Measurements from ENCODE around the gene MACROD1. TPM values are rescaled to one million over a fixed set of nuclear protein-coding genes. Genes with fewer than 3 reads are reported as not detected.
A peak's percentile ranks its signal among the peaks of the same experiment; 100 is the strongest.

MACROD1 gene
- total RNA-seq, 4 donors from 2014 or later: 28.8 to 70.7 (median 33.7) TPM

DNA sequence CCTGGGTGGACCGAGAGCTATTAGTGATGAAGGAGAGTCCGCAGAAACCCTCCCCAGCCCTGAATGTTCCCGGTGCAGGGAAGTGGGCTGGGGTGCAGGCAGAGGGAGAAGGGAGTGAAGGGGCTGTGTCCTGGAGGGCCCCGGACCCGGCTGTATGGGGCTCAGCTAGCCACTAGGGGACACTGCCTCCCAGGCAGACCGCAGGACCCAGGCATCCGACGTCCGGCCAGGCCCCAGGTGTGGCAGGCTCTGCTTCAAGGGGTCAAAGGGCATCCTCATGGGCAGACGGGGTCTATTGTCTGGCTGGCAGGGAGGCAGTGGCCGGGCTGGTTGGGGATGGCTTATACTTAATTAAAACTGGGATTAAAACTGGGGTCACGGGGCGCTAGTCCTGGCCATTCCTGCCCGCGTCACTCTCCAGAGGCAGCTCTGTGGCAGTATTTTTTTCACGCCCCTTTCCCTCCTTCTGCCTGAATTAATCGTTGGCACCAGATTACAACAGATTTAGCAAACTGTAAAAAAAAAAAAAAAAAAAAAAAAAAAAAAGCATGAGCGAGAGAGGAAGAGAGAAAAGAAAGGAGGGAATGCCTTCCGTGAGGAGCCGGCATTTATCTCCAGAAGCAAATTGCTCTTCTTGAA lies 125.1 kb downstream of the MACROD1 start:
- Histone ChIP-seq H3K36me3 (no peaks in the 10 kb centered on the region), H3K9me3 (no peaks in the 10 kb centered on the region), H3K27me3 (peaks cover 0 to 13% (median 1%) of the 10 kb centered on the region in 4 donors), H3K4me3 (no peak overlapping the region), H3K4me1 (peaks cover 10 to 33% (median 14%) of the 10 kb centered on the region in 4 donors), H3K27ac (replicated peaks in 1 of 4) (no peak overlapping the region)
- 72% methylated on average over 15 of the region's 20 CpGs for WGBS
- DNase-seq (ENCODE audit: extremely low spot score): no peak
- no peak for TF ChIP-seq POLR2AphosphoS5 (IDR thresholded peaks at IDR 0.05)
- TF ChIP-seq, protein P1, sequence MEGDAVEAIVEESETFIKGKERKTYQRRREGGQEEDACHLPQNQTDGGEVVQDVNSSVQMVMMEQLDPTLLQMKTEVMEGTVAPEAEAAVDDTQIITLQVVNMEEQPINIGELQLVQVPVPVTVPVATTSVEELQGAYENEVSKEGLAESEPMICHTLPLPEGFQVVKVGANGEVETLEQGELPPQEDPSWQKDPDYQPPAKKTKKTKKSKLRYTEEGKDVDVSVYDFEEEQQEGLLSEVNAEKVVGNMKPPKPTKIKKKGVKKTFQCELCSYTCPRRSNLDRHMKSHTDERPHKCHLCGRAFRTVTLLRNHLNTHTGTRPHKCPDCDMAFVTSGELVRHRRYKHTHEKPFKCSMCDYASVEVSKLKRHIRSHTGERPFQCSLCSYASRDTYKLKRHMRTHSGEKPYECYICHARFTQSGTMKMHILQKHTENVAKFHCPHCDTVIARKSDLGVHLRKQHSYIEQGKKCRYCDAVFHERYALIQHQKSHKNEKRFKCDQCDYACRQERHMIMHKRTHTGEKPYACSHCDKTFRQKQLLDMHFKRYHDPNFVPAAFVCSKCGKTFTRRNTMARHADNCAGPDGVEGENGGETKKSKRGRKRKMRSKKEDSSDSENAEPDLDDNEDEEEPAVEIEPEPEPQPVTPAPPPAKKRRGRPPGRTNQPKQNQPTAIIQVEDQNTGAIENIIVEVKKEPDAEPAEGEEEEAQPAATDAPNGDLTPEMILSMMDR (IDR thresholded peaks at IDR 0.05): peak; percentile 15 to 37 (median 28)
- intact Hi-C loops (cut with DNase I): no loop called here

DNA sequence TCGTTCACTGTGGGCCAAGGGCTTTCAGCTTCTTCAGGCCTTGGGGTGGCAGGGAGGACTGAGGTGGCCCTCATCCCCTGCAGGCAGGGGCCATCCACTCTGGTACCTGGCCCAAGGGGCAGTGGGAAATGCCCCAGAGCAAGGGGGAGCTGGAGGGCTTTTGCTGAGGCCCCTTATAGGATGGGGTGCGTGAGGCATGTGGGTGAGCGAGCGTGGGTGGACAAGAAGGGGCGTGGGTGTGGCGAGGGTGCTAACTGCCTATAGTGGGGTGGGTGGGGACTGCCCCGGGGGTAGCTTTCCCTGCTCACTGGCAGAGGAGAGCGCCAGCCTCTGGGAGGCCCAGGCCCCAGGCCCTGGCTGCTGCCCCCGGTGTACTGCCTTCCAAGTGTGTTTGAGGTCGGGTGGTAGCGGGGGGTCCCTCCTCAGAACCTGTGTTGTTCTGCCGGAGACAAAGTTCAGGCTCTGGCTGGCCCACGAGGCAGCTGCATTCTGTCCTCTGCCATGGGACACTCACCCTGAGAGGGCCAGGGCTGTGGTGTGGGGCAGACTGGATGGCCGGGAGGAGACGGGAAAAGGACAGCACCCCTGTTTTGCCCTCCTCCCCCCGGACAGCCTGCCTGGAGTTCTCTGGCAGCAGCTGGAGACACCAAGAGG lies 126.8 kb downstream of the MACROD1 start:
- DNase-seq (ENCODE audit: extremely low spot score): no peak
- Histone ChIP-seq H3K4me1 (peaks cover 18 to 39% (median 25%) of the 10 kb centered on the region in 4 donors), H3K27me3 (peaks cover 3 to 27% (median 7%) of the 10 kb centered on the region in 4 donors), H3K27ac (replicated peaks in 1 of 4) (peak overlapping the region in 1 of 4 donors; percentile 39), H3K4me3 (no peak overlapping the region), H3K36me3 (no peaks in the 10 kb centered on the region), H3K9me3 (no peaks in the 10 kb centered on the region)
- TF ChIP-seq EP300 (IDR thresholded peaks at IDR 0.05) (no peak), POLR2AphosphoS5 (IDR thresholded peaks at IDR 0.05) (no peak), POLR2A (IDR thresholded peaks at IDR 0.05; ENCODE audit: low read depth) (no peak)
- TF ChIP-seq, protein P1 (IDR thresholded peaks at IDR 0.05): no peak
- WGBS: 77% methylated on average over 15 of the region's 16 CpGs
- intact Hi-C loops (cut with DNase I): no loop called here

DNA sequence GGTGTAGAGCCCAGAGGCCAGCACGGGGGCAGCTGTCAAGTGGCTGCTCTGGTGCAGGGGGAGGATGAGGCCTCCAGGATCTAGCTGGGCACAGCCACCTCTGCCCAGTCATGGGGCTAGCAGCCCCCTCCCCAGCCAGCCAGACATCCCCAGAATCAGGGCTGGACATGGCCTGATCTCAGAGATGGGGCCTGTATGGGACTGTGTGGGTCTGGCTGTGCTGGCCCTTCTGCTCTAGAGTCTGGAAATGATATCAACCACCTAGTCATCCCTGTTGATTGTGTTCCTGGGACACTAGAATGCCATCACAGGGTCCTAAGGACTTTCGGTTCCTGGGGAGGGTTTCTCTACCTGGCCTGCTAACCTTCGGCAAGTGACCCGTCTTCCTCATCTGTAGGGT lies 127.4 kb downstream of the MACROD1 start:
- Histone ChIP-seq H3K27me3 (peaks cover 3 to 33% (median 7%) of the 10 kb centered on the region in 4 donors), H3K36me3 (no peaks in the 10 kb centered on the region), H3K9me3 (no peaks in the 10 kb centered on the region), H3K4me3 (no peak overlapping the region), H3K4me1 (peaks cover 18 to 39% (median 26%) of the 10 kb centered on the region in 4 donors), H3K27ac (replicated peaks in 1 of 4) (no peak overlapping the region)
- TF ChIP-seq, protein P1 (IDR thresholded peaks at IDR 0.05): no peak
- TF ChIP-seq POLR2AphosphoS5 (IDR thresholded peaks at IDR 0.05) (no peak), POLR2A (IDR thresholded peaks at IDR 0.05; ENCODE audit: low read depth) (no peak), EP300 (IDR thresholded peaks at IDR 0.05) (no peak)
- 94% methylated on average over 4 of the region's 4 CpGs for WGBS
- no peak for DNase-seq (ENCODE audit: extremely low spot score)
- intact Hi-C loops (cut with DNase I): no loop called here

DNA sequence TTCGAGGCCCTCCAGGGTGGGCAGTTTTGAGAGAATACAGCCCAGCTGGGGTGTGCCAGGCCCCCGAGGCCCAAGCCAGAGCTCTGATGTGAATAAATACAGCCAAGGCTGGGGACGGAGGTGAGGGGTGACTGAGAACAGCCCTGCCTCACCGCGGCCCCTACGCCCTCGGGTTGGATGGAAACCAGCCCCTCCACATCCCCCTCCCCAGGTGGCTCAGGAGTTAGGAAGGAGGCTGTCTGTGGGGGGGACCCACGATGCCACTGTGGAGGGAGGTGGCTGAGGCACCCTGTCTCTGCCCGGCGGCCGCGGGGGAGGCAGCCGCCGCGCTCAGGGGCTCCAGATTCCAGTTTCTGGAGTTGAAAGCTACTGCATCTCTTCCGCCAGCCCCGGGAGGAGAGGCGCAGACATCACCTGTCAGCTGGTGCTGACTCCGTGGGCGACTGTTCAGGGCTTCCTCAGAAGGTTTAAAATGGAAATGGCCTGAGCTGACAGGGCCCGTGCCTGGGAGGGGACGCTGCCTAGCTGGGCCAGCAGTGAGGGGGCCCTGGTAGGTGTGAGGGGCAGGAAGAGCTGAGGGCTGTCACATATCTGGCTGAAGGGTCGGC lies 128.8 kb downstream of the MACROD1 start:
- intact Hi-C loops (cut with DNase I): no loop called here
- WGBS: 23% methylated on average over 4 of the region's 23 CpGs
- peak overlapping the region; percentile 53 to 63 (median 60) for H3K4me3 ChIP-seq
- no peaks in the 10 kb centered on the region for H3K36me3 ChIP-seq
- H3K9me3 ChIP-seq: no peaks in the 10 kb centered on the region
- H3K27ac ChIP-seq (replicated peaks in 1 of 4): peak overlapping the region; percentile 45 to 64 (median 53)
- peaks cover 3 to 47% (median 7%) of the 10 kb centered on the region in 4 donors for H3K27me3 ChIP-seq
- TF ChIP-seq, protein P1 (IDR thresholded peaks at IDR 0.05): no peak
- TF ChIP-seq POLR2AphosphoS5 (IDR thresholded peaks at IDR 0.05) (no peak), EP300 (IDR thresholded peaks at IDR 0.05) (no peak), POLR2A (IDR thresholded peaks at IDR 0.05; ENCODE audit: low read depth) (no peak)
- peaks cover 18 to 39% (median 26%) of the 10 kb centered on the region in 4 donors for H3K4me1 ChIP-seq
- no peak for DNase-seq (ENCODE audit: extremely low spot score)

Data from esophagus muscularis mucosa (tissue), 4 donors.